ENCODE measurements around the gene MYDGF.
A peak's percentile ranks its signal among the peaks of the same experiment; 100 is the strongest.

Gene MYDGF

GRCh38 chr19:4649392-4650047 is 20.6 kb downstream of the MYDGF start:
- no peak for TF ChIP-seq CTCF (IDR thresholded peaks at IDR 0.05; ENCODE audit: control extremely low read depth, extremely low read depth, low read depth, missing control alignments)
- DNase-seq (ENCODE audit: extremely low spot score), result no peak
- ChIA-PET POLR2A (interaction anchor here (0.7 kb wide), 1 partner anchor 126 kb away, joined by 7 read pairs; no protein-coding TSS in a partner anchor), CTCF (interaction anchor here (1.0 to 3.3 kb wide), 5 partner anchors 13 to 79 kb away, joined by 4 to 16 read pairs (median 8); no protein-coding TSS in a partner anchor)

GRCh38 chr19:4647676-4648644 is 22.2 kb downstream of the MYDGF start:
- DNase-seq (ENCODE audit: extremely low spot score), result peak; percentile 38
- peak; percentile 23 for TF ChIP-seq CTCF (IDR thresholded peaks at IDR 0.05; ENCODE audit: control extremely low read depth, extremely low read depth, low read depth, missing control alignments)
- ChIA-PET POLR2A (interaction anchor here (0.6 kb wide), 1 partner anchor 254 kb away, joined by 9 read pairs; no protein-coding TSS in a partner anchor), CTCF (interaction anchor here (0.9 to 2.2 kb wide), 6 partner anchors 11 to 72 kb away, joined by 3 to 19 read pairs (median 4); no protein-coding TSS in a partner anchor)

- CTCF ChIA-PET, result interaction anchor here (1.5 to 2.6 kb wide), 2 partner anchors 9 to 13 kb away, joined by 3 to 13 read pairs; no protein-coding TSS in a partner anchor
- TF ChIP-seq CTCF (IDR thresholded peaks at IDR 0.05; ENCODE audit: control extremely low read depth, extremely low read depth, low read depth, missing control alignments), result no peak
- DNase-seq (ENCODE audit: extremely low spot score), result no peak
- POLR2A ChIA-PET, result interaction anchor here (0.6 kb wide), 3 partner anchors 8 to 243 kb away, joined by 3 to 4 read pairs (median 4); partner anchors contain the start of gene CHAF1A
Observed at GRCh38 chr19:4645718-4646117, 24.4 kb downstream of the MYDGF start.

- ChIA-PET CTCF (no interaction called here), POLR2A (no interaction called here)
- no peak for DNase-seq (ENCODE audit: extremely low spot score)
- TF ChIP-seq CTCF (IDR thresholded peaks at IDR 0.05; ENCODE audit: control extremely low read depth, extremely low read depth, low read depth, missing control alignments), result no peak
Observed at GRCh38 chr19:4642625-4643024, 27.5 kb downstream of the MYDGF start.

GRCh38 chr19:4641132-4641531 is 29.0 kb downstream of the MYDGF start:
- CTCF ChIA-PET, result interaction anchor here (1.0 kb wide), 1 partner anchor 8 kb away, joined by 3 read pairs; no protein-coding TSS in a partner anchor
- no peak for DNase-seq (ENCODE audit: extremely low spot score)

More at GRCh38 chr19:4641132-4641531, 29.0 kb downstream of the MYDGF start:
- no peak for TF ChIP-seq CTCF (IDR thresholded peaks at IDR 0.05; ENCODE audit: control extremely low read depth, extremely low read depth, low read depth, missing control alignments)
- POLR2A ChIA-PET, result no interaction called here

Data from GM10248 (cell line).